Activated CD8-positive, alpha-beta memory T cell treated with anti-CD3 and anti-CD28 coated beads for 24 hours (primary cell): Measurements from ENCODE around the gene RANBP10.

Source experiments
- DNase-seq: peaks from one replicate; pipeline ENCODE4 v3.0.0-alpha.2; 2020

The RANBP10 gene

DNA sequence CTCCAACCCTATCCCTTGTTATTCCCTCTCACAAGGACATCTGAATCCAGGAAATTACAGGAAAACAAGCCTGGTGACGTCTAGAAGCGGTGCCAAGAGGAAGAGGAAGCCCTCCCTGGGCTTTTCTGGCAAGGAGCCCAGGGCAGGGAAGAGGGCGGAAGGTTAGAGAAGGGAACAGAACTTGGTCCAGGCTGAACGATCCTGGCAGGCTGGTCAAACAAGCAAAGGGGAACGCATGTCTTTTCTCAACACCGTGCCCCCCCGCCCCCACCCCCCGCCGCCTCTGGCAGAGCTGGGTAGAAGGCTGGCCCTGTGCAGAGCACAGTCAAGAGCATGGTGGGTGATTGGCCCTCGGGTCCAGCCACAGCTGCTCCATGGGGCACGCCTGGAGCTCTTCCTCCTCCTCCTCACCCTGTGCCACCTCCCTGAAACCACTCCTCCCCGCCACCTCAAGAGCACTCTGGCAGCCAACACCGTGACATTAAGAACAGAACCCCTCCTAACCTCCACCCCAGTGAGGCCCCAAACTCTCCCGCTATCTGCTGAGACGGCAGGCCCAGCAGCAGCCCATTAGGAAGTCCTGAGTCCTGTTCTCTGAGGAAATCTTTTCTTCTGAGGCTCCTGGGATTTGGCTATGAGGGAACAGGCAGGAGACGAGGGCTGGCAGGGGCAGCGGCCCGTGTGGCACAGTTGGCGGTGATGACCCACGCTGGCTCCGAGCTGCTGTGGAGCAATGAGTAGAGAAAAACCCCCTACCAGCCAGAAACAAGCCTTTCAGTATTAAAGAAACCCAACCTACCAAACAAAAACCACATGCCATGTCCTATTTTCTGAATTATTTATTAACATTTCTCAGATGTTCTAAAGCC, 132.4 kb downstream of the RANBP10 start:
- DNase-seq, result no peak
